ENCODE data around the gene ZNF862.
"Not testable (repeated sequence)": the region's sequence is repeated elsewhere in the genome, so short reads cannot be mapped to it uniquely, and the experiment has no call there.

Gene ZNF862

GRCh38 chr7:149882248-149883047 is 44.3 kb downstream of the ZNF862 start:
- DNase-seq = peak in 1 of 2 experiments; percentile 33

DNA sequence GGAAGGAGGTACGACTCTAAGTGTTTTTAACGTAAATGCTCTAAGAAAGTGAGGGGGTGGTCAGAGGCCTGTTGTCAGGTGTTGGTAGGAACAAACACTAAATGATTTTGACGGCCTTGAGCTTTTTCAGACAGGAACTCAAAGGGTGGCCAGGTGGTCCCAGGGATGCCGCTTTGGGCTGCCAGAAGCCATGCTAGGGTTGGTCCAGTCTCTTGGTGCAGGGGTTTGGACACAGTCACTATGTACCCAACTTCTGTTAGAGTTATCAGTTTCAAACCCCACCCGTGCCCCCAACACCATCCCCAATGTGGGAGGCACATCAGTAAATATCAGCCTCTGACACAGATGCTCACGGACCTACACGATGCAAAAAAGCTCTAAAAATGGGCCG is 44.9 kb downstream of the ZNF862 start:
- no peak for DNase-seq

GRCh38 chr7:149883452-149883861 is 45.3 kb downstream of the ZNF862 start:
- DNase-seq = peak; percentile 30 to 62

- no peak for DNase-seq
Measured at GRCh38 chr7:149884016-149884415, 45.8 kb downstream of the ZNF862 start.

- peak in 1 of 2 experiments; percentile 40 for DNase-seq
Measured at GRCh38 chr7:149884541-149884940, 46.4 kb downstream of the ZNF862 start.

DNA sequence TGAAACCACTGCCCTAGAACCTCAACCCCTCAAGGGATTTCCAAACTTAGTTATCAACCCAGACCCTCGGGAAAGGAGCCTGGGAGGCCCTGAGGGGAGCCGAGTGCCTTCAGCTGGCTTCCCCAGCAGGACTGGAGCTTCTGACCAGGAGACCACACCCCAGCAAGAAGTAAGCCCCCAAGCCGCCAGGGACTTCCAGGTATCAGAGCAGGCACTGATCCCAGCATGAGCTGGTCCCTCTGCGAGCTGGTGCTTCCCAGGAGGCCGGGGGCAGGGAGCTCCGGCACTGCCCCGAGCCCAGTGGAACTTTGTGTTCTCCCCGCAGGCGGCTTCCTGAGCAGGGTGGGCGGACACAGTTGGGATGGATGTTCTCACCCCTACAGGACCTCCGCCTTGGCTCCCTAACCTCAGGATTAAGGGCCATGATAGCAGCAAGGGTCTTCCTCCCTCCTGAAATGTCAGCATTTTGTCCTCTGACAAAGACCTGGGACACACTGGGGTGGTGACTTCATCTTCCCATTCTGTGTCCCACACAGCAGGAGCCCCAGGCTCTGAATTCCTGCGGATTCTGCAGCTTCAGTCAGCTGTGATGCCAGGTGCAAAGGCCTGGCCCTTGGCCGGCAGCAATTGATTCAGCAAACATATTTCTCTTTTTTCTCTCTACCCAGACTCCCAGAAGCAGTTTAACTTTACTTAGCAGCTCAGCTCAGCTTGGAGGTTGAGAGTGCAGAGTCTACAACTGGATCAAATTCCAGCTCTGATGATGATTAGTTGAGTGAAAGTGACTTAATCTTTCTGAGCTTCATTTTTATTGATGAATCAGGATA is 47.2 kb downstream of the ZNF862 start:
- no peak for DNase-seq

DNA sequence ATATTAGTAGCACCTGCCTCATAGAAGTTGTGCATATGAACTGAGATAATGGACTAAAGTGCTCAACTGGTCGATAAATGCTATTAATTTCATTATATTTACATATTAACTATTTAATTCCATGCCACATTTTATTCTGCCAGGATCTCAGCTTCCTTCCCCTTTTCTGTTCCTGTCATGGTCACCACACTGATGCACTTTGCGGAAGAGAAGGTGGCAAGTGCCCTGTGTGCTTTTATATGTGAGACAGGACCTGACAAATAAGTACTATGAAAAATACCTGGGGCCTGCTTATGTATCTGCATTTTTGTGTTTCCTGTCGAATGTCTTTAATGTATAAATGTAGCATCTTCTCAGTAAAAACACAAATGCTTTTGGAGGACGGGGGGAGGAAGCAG is 47.8 kb downstream of the ZNF862 start:
- DNase-seq = no peak

- no peak for DNase-seq
Measured at GRCh38 chr7:149887311-149887710, 49.1 kb downstream of the ZNF862 start.

GRCh38 chr7:149890715-149891114 is 52.5 kb downstream of the ZNF862 start:
- not testable (repeated sequence) for DNase-seq

DNA sequence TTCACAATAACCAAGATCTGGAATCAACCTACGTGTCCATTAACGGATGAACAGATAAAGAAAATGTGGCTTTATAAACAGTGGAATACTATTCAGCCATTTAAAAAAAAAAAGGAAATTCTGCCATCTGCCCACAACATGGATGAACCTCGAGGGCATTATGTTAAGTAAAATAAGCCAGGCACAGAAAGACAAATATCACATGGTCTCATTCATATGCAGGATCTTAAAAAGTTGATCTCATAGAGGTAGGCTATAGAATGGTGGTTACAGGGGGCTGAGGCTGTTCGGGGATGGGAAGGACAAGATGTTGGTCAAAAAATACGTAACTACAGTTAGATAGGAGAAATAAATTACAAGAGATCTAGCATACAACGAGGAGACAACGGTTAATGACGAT is 56.8 kb downstream of the ZNF862 start:
- not testable (repeated sequence) for DNase-seq

- DNase-seq = not testable (repeated sequence)
Measured at GRCh38 chr7:149907776-149908376, 69.7 kb downstream of the ZNF862 start.

DNA sequence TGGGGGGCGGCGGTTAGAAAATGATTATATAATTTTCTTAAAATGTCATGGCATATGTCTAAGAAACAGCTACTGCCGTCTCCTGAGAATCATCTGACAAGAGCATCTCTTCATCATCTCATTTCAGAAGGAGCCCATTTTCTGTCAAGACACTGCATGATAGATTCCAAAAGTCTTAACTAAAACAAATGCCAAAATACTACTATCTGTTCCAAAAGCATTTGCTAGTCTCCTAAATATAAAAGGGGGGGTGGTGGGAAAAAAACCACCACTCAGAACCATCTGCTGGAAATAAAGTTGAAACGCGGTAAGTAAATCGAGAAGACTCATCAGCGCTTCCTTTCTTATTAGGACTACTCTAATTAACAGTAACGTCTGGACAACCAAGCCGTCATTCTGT is 72.0 kb downstream of the ZNF862 start:
- not testable (repeated sequence) for DNase-seq

DNA sequence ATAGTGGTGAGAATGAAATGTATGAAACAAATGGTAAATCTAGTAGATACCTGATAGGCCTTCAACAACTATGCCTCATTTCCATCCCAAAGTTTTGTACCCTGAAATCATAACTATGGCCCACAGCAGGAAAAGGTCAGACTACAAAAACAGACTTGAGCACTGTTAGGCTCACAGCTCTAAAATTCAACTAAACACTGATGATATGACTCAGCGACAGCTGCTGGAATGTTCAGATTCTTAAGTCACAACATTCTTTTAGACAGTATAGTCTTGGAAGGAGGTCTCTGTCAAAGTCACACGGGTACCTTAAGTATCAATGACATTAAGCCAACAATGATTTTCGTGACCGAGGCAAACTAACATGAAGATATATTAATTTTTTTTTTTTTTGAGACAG is 74.0 kb downstream of the ZNF862 start:
- DNase-seq = not testable (repeated sequence)

All from NCI-H446 (cell line).